ENCODE measurements around the gene COBL. TPM values are rescaled to one million over a fixed set of nuclear protein-coding genes. Genes with fewer than 3 reads are reported as not detected.

The COBL gene
- total RNA-seq, 4 donors from 2014 or later: 14.3 to 19.3 (median 15.9) TPM

DNA sequence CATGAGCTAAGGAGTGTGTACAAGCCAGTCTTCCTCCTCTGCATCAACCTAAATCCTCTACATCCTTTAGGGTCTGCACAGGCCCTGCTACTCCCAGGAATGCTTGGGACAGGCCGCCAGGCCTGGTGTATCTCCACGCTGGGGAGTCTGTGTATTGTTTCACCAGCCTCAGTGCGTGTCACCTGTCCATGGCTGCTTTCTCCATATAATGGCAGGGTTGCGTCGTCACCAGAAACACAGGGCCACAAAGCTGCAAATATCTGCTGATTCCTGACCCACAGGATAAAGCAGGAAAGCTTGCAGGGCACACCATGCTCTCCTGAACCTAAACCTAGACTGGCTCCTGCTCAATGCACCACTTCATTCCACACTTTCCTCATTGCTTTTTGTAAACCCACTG is 45.6 kb downstream of the COBL start:
- no peak overlapping the region for H3K27ac ChIP-seq
- WGBS, 2 donors: 87 to 90% methylated on average over 5 of the region's 5 CpGs
- TF ChIP-seq, protein P1, sequence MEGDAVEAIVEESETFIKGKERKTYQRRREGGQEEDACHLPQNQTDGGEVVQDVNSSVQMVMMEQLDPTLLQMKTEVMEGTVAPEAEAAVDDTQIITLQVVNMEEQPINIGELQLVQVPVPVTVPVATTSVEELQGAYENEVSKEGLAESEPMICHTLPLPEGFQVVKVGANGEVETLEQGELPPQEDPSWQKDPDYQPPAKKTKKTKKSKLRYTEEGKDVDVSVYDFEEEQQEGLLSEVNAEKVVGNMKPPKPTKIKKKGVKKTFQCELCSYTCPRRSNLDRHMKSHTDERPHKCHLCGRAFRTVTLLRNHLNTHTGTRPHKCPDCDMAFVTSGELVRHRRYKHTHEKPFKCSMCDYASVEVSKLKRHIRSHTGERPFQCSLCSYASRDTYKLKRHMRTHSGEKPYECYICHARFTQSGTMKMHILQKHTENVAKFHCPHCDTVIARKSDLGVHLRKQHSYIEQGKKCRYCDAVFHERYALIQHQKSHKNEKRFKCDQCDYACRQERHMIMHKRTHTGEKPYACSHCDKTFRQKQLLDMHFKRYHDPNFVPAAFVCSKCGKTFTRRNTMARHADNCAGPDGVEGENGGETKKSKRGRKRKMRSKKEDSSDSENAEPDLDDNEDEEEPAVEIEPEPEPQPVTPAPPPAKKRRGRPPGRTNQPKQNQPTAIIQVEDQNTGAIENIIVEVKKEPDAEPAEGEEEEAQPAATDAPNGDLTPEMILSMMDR (IDR thresholded peaks at IDR 0.05): no peak
- TF ChIP-seq POLR2A (IDR thresholded peaks at IDR 0.05): no peak
- H3K9me3 ChIP-seq: no peaks in the 10 kb centered on the region
- H3K27me3 ChIP-seq: no peaks in the 10 kb centered on the region
- intact Hi-C loops (cut with DNase I): no loop called here
- peaks cover 0 to 4% of the 10 kb centered on the region in 2 donors for H3K4me1 ChIP-seq
- no peak for DNase-seq
- no peak overlapping the region for H3K4me3 ChIP-seq (replicated peaks in 1 of 3)
- H3K36me3 ChIP-seq: no peaks in the 10 kb centered on the region

DNA sequence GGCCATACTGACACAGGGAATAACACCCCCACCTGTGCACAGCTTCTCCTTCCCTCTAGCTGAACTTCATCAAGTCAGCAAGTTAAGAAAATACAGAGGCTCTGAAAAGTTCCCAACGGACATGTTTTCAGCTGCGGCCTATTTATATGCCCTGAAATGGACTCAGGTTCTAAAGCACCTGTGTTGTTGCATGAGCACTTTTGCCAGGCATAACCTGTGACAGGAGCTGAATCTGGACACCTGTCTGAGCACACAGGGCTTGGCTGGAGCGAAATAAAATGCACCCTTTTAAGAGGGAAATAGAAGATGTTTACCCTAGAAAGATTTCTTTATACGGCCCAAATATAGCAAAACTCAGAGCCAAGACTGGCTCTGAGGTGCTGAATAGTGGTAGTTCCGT is 46.7 kb downstream of the COBL start:
- no peak overlapping the region for H3K4me3 ChIP-seq (replicated peaks in 1 of 3)
- H3K4me1 ChIP-seq: no peaks in the 10 kb centered on the region
- H3K27me3 ChIP-seq: no peaks in the 10 kb centered on the region
- no peak overlapping the region for H3K27ac ChIP-seq
- no peak for DNase-seq
- no peaks in the 10 kb centered on the region for H3K36me3 ChIP-seq
- intact Hi-C loops (cut with DNase I): no loop called here
- WGBS, 2 donors: 78 to 87% methylated on average over 5 of the region's 5 CpGs
- H3K9me3 ChIP-seq: no peaks in the 10 kb centered on the region
- TF ChIP-seq POLR2A (IDR thresholded peaks at IDR 0.05): no peak
- TF ChIP-seq, protein P1 (IDR thresholded peaks at IDR 0.05): no peak

DNA sequence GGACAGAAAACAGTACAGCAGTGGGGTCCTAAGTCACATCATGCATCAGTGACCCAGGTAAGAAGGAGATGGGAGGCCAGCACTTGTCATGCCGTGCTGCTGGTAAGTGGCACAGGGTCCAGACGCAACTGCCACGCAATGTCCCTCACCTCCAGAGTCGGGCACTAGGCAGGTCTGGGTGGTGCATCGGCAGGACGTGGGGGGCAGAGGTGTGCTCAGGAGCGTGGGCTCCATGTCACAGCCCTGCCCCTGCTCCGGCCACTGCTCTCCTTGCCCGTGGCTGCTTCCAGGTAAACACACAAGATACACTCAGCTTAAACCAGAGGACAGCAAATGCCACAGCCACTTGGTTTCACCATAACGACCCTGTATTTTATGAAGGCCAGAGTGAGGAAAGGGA is 47.3 kb downstream of the COBL start:
- Histone ChIP-seq H3K27ac (no peak overlapping the region), H3K9me3 (no peaks in the 10 kb centered on the region), H3K4me1 (peaks cover under 1% of the 10 kb centered on the region in 2 donors), H3K4me3 (replicated peaks in 1 of 3) (no peak overlapping the region), H3K36me3 (no peaks in the 10 kb centered on the region), H3K27me3 (no peaks in the 10 kb centered on the region)
- intact Hi-C loops (cut with DNase I): no loop called here
- 50 to 53% methylated on average over 8 to 10 of the region's 10 CpGs for WGBS, 2 donors
- TF ChIP-seq POLR2A (IDR thresholded peaks at IDR 0.05): no peak
- TF ChIP-seq, protein P1 (IDR thresholded peaks at IDR 0.05): no peak
- no peak for DNase-seq

DNA sequence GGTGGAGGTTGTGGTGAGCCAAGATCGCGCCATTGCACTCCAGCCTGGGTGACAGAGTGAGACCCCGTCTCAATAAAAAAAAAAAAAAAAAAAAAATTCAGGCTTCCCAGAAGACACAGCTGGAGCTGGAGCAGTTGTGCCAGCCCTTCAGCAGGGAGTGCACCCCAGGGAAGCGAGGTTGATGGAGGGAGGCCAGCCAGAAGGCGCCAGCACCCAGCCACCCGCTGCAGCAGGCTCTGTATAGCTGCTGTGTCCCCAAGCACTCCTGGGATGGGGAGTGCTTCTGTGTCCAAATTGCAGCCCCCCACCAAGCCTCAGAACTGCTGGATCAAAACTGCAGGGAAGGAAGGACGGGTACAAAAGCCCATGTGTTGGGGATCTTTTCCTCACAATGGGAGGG is 47.8 kb downstream of the COBL start:
- Histone ChIP-seq H3K4me1 (peaks cover 5% of the 10 kb centered on the region in 2 donors), H3K27ac (no peak overlapping the region), H3K27me3 (no peaks in the 10 kb centered on the region), H3K9me3 (no peaks in the 10 kb centered on the region), H3K4me3 (replicated peaks in 1 of 3) (no peak overlapping the region), H3K36me3 (no peaks in the 10 kb centered on the region)
- intact Hi-C loops (cut with DNase I): no loop called here
- no peak for DNase-seq
- TF ChIP-seq, protein P1 (IDR thresholded peaks at IDR 0.05): no peak
- no peak for TF ChIP-seq POLR2A (IDR thresholded peaks at IDR 0.05)
- WGBS, 2 donors: 94 to 96% methylated on average over 7 of the region's 7 CpGs

DNA sequence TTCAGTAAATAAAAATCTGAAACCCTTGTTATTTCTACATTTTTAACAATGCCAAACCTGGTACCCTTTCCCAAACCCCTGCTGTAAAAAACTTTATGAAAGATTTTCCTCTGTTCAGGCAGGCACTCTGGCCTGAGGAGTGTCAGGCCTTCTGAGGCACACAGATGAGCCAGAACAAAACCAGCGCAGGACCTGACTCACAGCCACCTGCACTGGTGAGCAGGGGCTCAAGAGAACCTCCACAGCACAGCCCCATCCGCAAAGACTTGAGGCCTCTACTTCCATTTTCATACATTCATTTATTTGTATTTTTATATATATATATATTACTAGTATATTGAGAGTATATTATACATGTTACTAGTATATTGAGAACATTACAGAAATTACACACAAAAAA is 49.4 kb downstream of the COBL start:
- no peak for TF ChIP-seq POLR2A (IDR thresholded peaks at IDR 0.05)
- TF ChIP-seq, protein P1 (IDR thresholded peaks at IDR 0.05): no peak
- no peak overlapping the region for H3K4me3 ChIP-seq (replicated peaks in 1 of 3)
- intact Hi-C loops (cut with DNase I): no loop called here
- H3K36me3 ChIP-seq: no peaks in the 10 kb centered on the region
- DNase-seq: no peak
- no peaks in the 10 kb centered on the region for H3K27me3 ChIP-seq
- peaks cover 19 to 21% of the 10 kb centered on the region in 2 donors for H3K4me1 ChIP-seq
- WGBS, 2 donors: 95 to 97% methylated on average over 2 of the region's 2 CpGs
- H3K9me3 ChIP-seq: no peaks in the 10 kb centered on the region
- no peak overlapping the region for H3K27ac ChIP-seq
